Thymus (tissue), 11 donors: Measurements from ENCODE around the gene ABLIM1. TPM values are rescaled to one million over a fixed set of nuclear protein-coding genes. Genes with fewer than 3 reads are reported as not detected.
A peak's percentile ranks its signal among the peaks of the same experiment; 100 is the strongest.

Experiments
- DNase-seq, 9 donors: peaks; one replicate each; pipeline ENCODE4 v3.0.0-alpha.2; 2013; ENCODE audit warnings: low spot score in 9 of 9, low read depth in 6 of 9, missing footprints in 1 of 9
- H3K27ac ChIP-seq, 2 donors: one replicate each; pipeline ENCODE4 v1.5.1; 2013; ENCODE audit warnings: control low read depth in 1 of 2, low read depth in 1 of 2, low read length in 1 of 2, mild to moderate bottlenecking in 1 of 2, moderate library complexity in 1 of 2
- H3K27me3 ChIP-seq, 2 donors: one replicate each; pipeline ENCODE4 v1.5.1; 2013; ENCODE audit warnings: low read length in 1 of 2; ENCODE audit not compliant: control insufficient read depth in 2 of 2, insufficient read depth in 1 of 2
- H3K36me3 ChIP-seq, 2 donors: one replicate each; pipeline ENCODE4 v1.5.1; 2013; ENCODE audit warnings: low read length in 1 of 2, mild to moderate bottlenecking in 1 of 2, moderate library complexity in 1 of 2; ENCODE audit not compliant: control insufficient read depth in 2 of 2, insufficient read depth in 2 of 2
- H3K4me1 ChIP-seq, 2 donors: one replicate each; pipeline ENCODE4 v1.5.1; 2013; ENCODE audit warnings: low read length in 2 of 2; ENCODE audit not compliant: control insufficient read depth in 2 of 2, insufficient read depth in 2 of 2
- H3K4me3 ChIP-seq, 2 donors: one replicate each; pipeline ENCODE4 v1.5.1; 2013; ENCODE audit warnings: low read length in 2 of 2, control low read depth in 1 of 2, mild to moderate bottlenecking in 1 of 2
- H3K9me3 ChIP-seq, 2 donors: one replicate each; pipeline ENCODE4 v1.5.1; 2013; ENCODE audit warnings: low read length in 1 of 2, mild to moderate bottlenecking in 1 of 2; ENCODE audit not compliant: control insufficient read depth in 2 of 2, insufficient read depth in 1 of 2
- WGBS: extraction: QIAGEN DNeasy Blood & Tissue Kit; methylation state at CpG from one replicate; pipeline ENCODE4 v1.1.7; 2013; 5-methylcytosine and 5-hydroxymethylcytosine counted together
- polyA plus RNA-seq: library from polyadenylated mRNA; stranded (reverse); fragments of 200-250 nt; gene quantifications from one replicate; pipeline ENCODE4 v1.2.3, GENCODE V29; 2013
- total RNA-seq: library from RNA; stranded (reverse); fragments of 120-200 nt; gene quantifications from one replicate; pipeline ENCODE4 v1.2.4, GENCODE V29; 2013
- donor health status: healthy.

Gene ABLIM1
- total and polyA plus RNA-seq, 2 donors, result 43.3 to 49.1 TPM

GRCh38 chr10:114471906-114472876 lies 185.9 kb downstream of the ABLIM1 start:
- 95% methylated on average over 11 of the region's 11 CpGs for WGBS
- H3K27me3 ChIP-seq, result no peaks in the 10 kb centered on the region
- no peaks in the 10 kb centered on the region for H3K9me3 ChIP-seq
- peaks cover 3 to 5% of the 10 kb centered on the region in 2 donors for H3K36me3 ChIP-seq
- no peak overlapping the region for H3K27ac ChIP-seq
- DNase-seq, result no peak
- no peak overlapping the region for H3K4me3 ChIP-seq
- H3K4me1 ChIP-seq, result peaks cover 4 to 10% of the 10 kb centered on the region in 2 donors

GRCh38 chr10:114470956-114471905 lies 186.8 kb downstream of the ABLIM1 start:
- Histone ChIP-seq H3K4me1 (peaks cover 4 to 10% of the 10 kb centered on the region in 2 donors), H3K27ac (no peak overlapping the region), H3K4me3 (no peak overlapping the region), H3K36me3 (peaks cover 3 to 5% of the 10 kb centered on the region in 2 donors), H3K27me3 (no peaks in the 10 kb centered on the region), H3K9me3 (no peaks in the 10 kb centered on the region)
- DNase-seq, result peak; percentile 61 to 91 (median 81)
- 37% methylated on average over 11 of the region's 11 CpGs for WGBS

- Histone ChIP-seq H3K36me3 (peaks cover 3 to 5% of the 10 kb centered on the region in 2 donors), H3K4me3 (no peak overlapping the region), H3K9me3 (no peaks in the 10 kb centered on the region), H3K4me1 (peaks cover 4 to 10% of the 10 kb centered on the region in 2 donors), H3K27ac (no peak overlapping the region), H3K27me3 (no peaks in the 10 kb centered on the region)
- WGBS, result 97% methylated on average over 1 of the region's 1 CpG
- DNase-seq, result no peak
Measured at GRCh38 chr10:114470361-114470760, 187.7 kb downstream of the ABLIM1 start.

GRCh38 chr10:114458955-114459354 lies 199.1 kb downstream of the ABLIM1 start:
- no peak overlapping the region for H3K27ac ChIP-seq
- DNase-seq, result no peak
- H3K4me1 ChIP-seq, result no peaks in the 10 kb centered on the region
- no peaks in the 10 kb centered on the region for H3K9me3 ChIP-seq
- no peak overlapping the region for H3K4me3 ChIP-seq
- H3K27me3 ChIP-seq, result no peaks in the 10 kb centered on the region
- peaks cover 6 to 11% of the 10 kb centered on the region in 2 donors for H3K36me3 ChIP-seq
- WGBS, result 97% methylated on average over 3 of the region's 3 CpGs

GRCh38 chr10:114458216-114458920 lies 199.7 kb downstream of the ABLIM1 start:
- WGBS, result 96% methylated on average over 9 of the region's 9 CpGs
- Histone ChIP-seq H3K9me3 (no peaks in the 10 kb centered on the region), H3K4me1 (no peaks in the 10 kb centered on the region), H3K4me3 (no peak overlapping the region), H3K27ac (no peak overlapping the region), H3K36me3 (peaks cover 3 to 11% of the 10 kb centered on the region in 2 donors), H3K27me3 (no peaks in the 10 kb centered on the region)
- DNase-seq, result no peak

GRCh38 chr10:114453576-114453975 lies 204.5 kb downstream of the ABLIM1 start:
- Histone ChIP-seq H3K36me3 (peaks cover 2 to 11% of the 10 kb centered on the region in 2 donors), H3K4me1 (no peaks in the 10 kb centered on the region), H3K27me3 (no peaks in the 10 kb centered on the region), H3K9me3 (no peaks in the 10 kb centered on the region), H3K27ac (no peak overlapping the region), H3K4me3 (no peak overlapping the region)
- 98% methylated on average over 9 of the region's 9 CpGs for WGBS
- no peak for DNase-seq

GRCh38 chr10:114448897-114449296 lies 209.2 kb downstream of the ABLIM1 start:
- Histone ChIP-seq H3K36me3 (peaks cover 6 to 10% of the 10 kb centered on the region in 2 donors), H3K27me3 (no peaks in the 10 kb centered on the region), H3K4me1 (no peaks in the 10 kb centered on the region), H3K27ac (no peak overlapping the region), H3K4me3 (no peak overlapping the region), H3K9me3 (no peaks in the 10 kb centered on the region)
- WGBS, result 98% methylated on average over 2 of the region's 2 CpGs
- no peak for DNase-seq

GRCh38 chr10:114445332-114445731 lies 212.7 kb downstream of the ABLIM1 start:
- H3K27me3 ChIP-seq, result no peaks in the 10 kb centered on the region
- H3K4me1 ChIP-seq, result no peaks in the 10 kb centered on the region
- H3K27ac ChIP-seq, result no peak overlapping the region
- DNase-seq, result no peak
- H3K4me3 ChIP-seq, result no peak overlapping the region
- WGBS, result 89% methylated on average over 6 of the region's 6 CpGs
- no peaks in the 10 kb centered on the region for H3K9me3 ChIP-seq
- peaks cover 7 to 12% of the 10 kb centered on the region in 2 donors for H3K36me3 ChIP-seq
